WTC11 (cell line): ENCODE data around the gene FRMD4A. TPM values are rescaled to one million over a fixed set of nuclear protein-coding genes. Genes with fewer than 3 reads are reported as not detected.

Experiments used
- ATAC-seq: fragments of 200-7000 bp; cut with Tn5 transposase; 2 replicates; pipeline ENCODE4 v1.10.0; 2021; ENCODE audit warnings: mild to moderate bottlenecking, moderate library complexity
- CTCF ChIA-PET: fragments of 300-600 bp; sonication (Branson Sonifier 250); formaldehyde crosslinking; loops from one replicate; lab custom pipeline; 2021; ENCODE audit warnings: antibody characterized with exemption; lab: Charles Lee
- POLR2A ChIA-PET: fragments of 350-600 bp; sonication (Branson Sonifier 250); formaldehyde crosslinking; loops from one replicate; lab custom pipeline; 2021; ENCODE audit warnings: antibody characterized with exemption; lab: Charles Lee
- DNase-seq: peaks from one replicate; pipeline ENCODE4 v3.0.0; 2021; ENCODE audit warnings: low spot score
- H3K27ac Mint-ChIP-seq: 2 replicates; pipeline ENCODE4 v1.8.0; 2021; ENCODE audit warnings: mixed read lengths
- H3K27me3 Mint-ChIP-seq: 2 replicates; pipeline ENCODE4 v1.8.0; 2021; ENCODE audit warnings: low read depth, mild to moderate bottlenecking, moderate library complexity, mixed read lengths
- H3K36me3 Mint-ChIP-seq: 2 replicates; pipeline ENCODE4 v1.8.0; 2021; ENCODE audit warnings: mixed read lengths
- H3K4me1 Mint-ChIP-seq: 2 replicates; pipeline ENCODE4 v1.8.0; 2022; ENCODE audit warnings: mixed read lengths
- H3K4me3 Mint-ChIP-seq: 2 replicates; pipeline ENCODE4 v1.8.0; 2021; ENCODE audit warnings: mild to moderate bottlenecking, moderate library complexity, mixed read lengths
- H3K9me3 Mint-ChIP-seq: 2 replicates; pipeline ENCODE4 v1.8.0; 2021; ENCODE audit warnings: mixed read lengths
- CREM ChIP-seq: sonication (generic); formaldehyde crosslinking; IDR thresholded peaks from 2 replicates; pipeline ENCODE4 v1.8.1; 2022; ENCODE audit warnings: mild to moderate bottlenecking, missing genetic modification reagents, moderate library complexity
- ELF4 ChIP-seq: sonication (generic); formaldehyde crosslinking; IDR thresholded peaks from 2 replicates; pipeline ENCODE4 v1.8.1; 2022; ENCODE audit warnings: low read depth, mild to moderate bottlenecking, moderate library complexity, missing genetic modification reagents
- ETV6 ChIP-seq: sonication (generic); formaldehyde crosslinking; IDR thresholded peaks from 2 replicates; pipeline ENCODE4 v1.8.1; 2022; ENCODE audit warnings: mild to moderate bottlenecking, missing genetic modification reagents
- GABPB1 ChIP-seq: sonication (generic); formaldehyde crosslinking; IDR thresholded peaks from 2 replicates; pipeline ENCODE4 v1.8.1; 2023; ENCODE audit warnings: mild to moderate bottlenecking, missing genetic modification reagents
- JUN ChIP-seq: sonication (generic); formaldehyde crosslinking; IDR thresholded peaks from 2 replicates; pipeline ENCODE4 v1.8.0; 2023; ENCODE audit warnings: mild to moderate bottlenecking, missing genetic modification reagents
- KAT7 ChIP-seq: sonication (generic); formaldehyde crosslinking; IDR thresholded peaks from 2 replicates; pipeline ENCODE4 v1.8.1; 2023; ENCODE audit warnings: missing genetic modification reagents, mild to moderate bottlenecking, borderline replicate concordance
- MYBL2 ChIP-seq: sonication (generic); formaldehyde crosslinking; IDR thresholded peaks from 2 replicates; pipeline ENCODE4 v1.8.1; 2023; ENCODE audit warnings: mild to moderate bottlenecking, moderate library complexity, missing genetic modification reagents
- NFATC4 ChIP-seq: fragments of 250-450 bp; sonication (Bioruptor Pico); IDR thresholded peaks from 2 replicates; pipeline ENCODE4 v1.9.0; 2021; ENCODE audit warnings: mild to moderate bottlenecking
- NFYB ChIP-seq: sonication (generic); formaldehyde crosslinking; conservative IDR thresholded peaks from 2 replicates; pipeline ENCODE4 v1.8.0; 2022; ENCODE audit warnings: low read depth, missing genetic modification reagents
- NR2C2 ChIP-seq: sonication (generic); formaldehyde crosslinking; IDR thresholded peaks from 2 replicates; pipeline ENCODE4 v1.8.0; 2022; ENCODE audit warnings: mild to moderate bottlenecking, missing genetic modification reagents
- RELA ChIP-seq: sonication (generic); formaldehyde crosslinking; IDR thresholded peaks from 2 replicates; pipeline ENCODE4 v1.8.1; 2022; ENCODE audit warnings: missing genetic modification reagents, mild to moderate bottlenecking, borderline replicate concordance
- SP1 ChIP-seq: sonication (generic); formaldehyde crosslinking; conservative IDR thresholded peaks from 2 replicates; pipeline ENCODE4 v1.8.1; 2022; ENCODE audit warnings: missing genetic modification reagents
- TCF7 ChIP-seq: sonication (generic); formaldehyde crosslinking; IDR thresholded peaks from 2 replicates; pipeline ENCODE4 v1.8.0; 2022; ENCODE audit warnings: mild to moderate bottlenecking, low read depth, missing genetic modification reagents, moderate library complexity
- TEAD4 ChIP-seq: sonication (generic); formaldehyde crosslinking; IDR thresholded peaks from 2 replicates; pipeline ENCODE4 v1.8.0; 2022; ENCODE audit warnings: mild to moderate bottlenecking, missing genetic modification reagents
- ZBTB21 ChIP-seq: sonication (generic); formaldehyde crosslinking; IDR thresholded peaks from 2 replicates; pipeline ENCODE4 v1.8.1; 2023; ENCODE audit warnings: mild to moderate bottlenecking, missing genetic modification reagents, borderline replicate concordance
- ZNF317 ChIP-seq: sonication (generic); formaldehyde crosslinking; IDR thresholded peaks from 2 replicates; pipeline ENCODE4 v1.8.1; 2023; ENCODE audit warnings: low read depth, mild to moderate bottlenecking, moderate library complexity, missing genetic modification reagents, borderline replicate concordance
- ZNF416 ChIP-seq: fragments of 250-450 bp; sonication (Bioruptor Pico); IDR thresholded peaks from 2 replicates; pipeline ENCODE4 v1.9.0; 2021; ENCODE audit warnings: mild to moderate bottlenecking, inconsistent platforms
- total RNA-seq: library from RNA; stranded (reverse); gene quantifications from 3 replicates; pipeline ENCODE4 v1.2.3, GENCODE V29; 2021
- TF ChIP-seq, protein P1 (sequence below): fragments of 250-450 bp; sonication (Bioruptor Pico); IDR thresholded peaks from 2 replicates; pipeline ENCODE4 v2.1.2; 2022; ENCODE audit warnings: mild to moderate bottlenecking, moderate library complexity
- TF ChIP-seq, protein P2 (sequence below): sonication (generic); formaldehyde crosslinking; IDR thresholded peaks from 2 replicates; pipeline ENCODE4 v1.8.1; 2022; ENCODE audit warnings: low read depth, mild to moderate bottlenecking, moderate library complexity, missing genetic modification reagents, borderline replicate concordance
- TF ChIP-seq, protein P3 (sequence below): sonication (generic); formaldehyde crosslinking; IDR thresholded peaks from 2 replicates; pipeline ENCODE4 v1.8.1; 2023; ENCODE audit warnings: mild to moderate bottlenecking, moderate library complexity, missing genetic modification reagents
- TF ChIP-seq, protein P4 (sequence below): fragments of 250-450 bp; sonication (Bioruptor Pico); IDR thresholded peaks from 2 replicates; pipeline ENCODE4 v1.9.0; 2021; ENCODE audit warnings: mild to moderate bottlenecking
- TF ChIP-seq, protein P5 (sequence below): sonication (generic); formaldehyde crosslinking; IDR thresholded peaks from 2 replicates; pipeline ENCODE4 v1.8.1; 2022; ENCODE audit warnings: mild to moderate bottlenecking, moderate library complexity, missing genetic modification reagents
- TF ChIP-seq, protein P6 (sequence below): sonication (generic); formaldehyde crosslinking; IDR thresholded peaks from 2 replicates; pipeline ENCODE4 v1.8.0; 2022; ENCODE audit warnings: missing genetic modification reagents
- TF ChIP-seq, protein P7 (sequence below): sonication (generic); formaldehyde crosslinking; conservative IDR thresholded peaks from 2 replicates; pipeline ENCODE4 v1.8.1; 2022; ENCODE audit warnings: mild to moderate bottlenecking, missing genetic modification reagents

Gene FRMD4A
- total RNA-seq, 1 experiment from 2014 or later: 35.5 TPM

DNA sequence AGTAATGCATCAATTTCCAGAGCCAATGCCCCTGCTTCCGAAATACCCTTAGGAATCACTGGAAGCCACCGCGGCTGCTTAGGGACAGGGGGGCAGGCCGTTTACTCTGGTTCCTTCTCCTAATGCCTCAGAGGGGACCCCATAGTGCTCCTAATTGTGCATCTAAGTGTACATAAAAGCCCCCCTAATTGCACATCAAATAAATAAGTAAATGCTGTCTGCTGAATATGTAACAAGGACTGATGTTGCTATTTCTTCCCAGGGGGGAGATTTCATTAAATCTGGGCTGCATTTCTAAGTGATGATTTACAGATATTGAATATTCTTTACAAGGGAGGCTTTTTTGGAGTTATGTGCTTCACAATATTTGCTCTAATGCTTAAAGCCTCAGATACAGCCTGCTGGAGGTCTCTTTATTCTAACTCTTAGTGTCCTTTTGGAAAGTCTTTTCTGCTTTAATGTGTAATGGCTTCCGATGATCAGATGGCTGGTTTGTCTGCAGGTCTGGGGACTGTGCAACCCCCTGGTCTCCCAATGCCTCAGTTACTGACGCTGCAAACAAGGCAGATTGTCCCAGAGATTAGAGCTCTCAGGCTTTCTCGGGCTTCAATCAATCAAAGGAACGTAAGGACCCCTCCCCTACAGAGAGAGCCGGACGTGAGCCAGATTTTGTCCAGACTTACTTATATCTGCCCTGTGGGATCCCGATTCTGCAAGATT, 601.0 kb downstream of the FRMD4A start:
- ATAC-seq (no peak), DNase-seq (no peak)
- ChIA-PET CTCF (no interaction called here), POLR2A (no interaction called here)
- TF ChIP-seq ZBTB21 (CRISPR knock-in tag) (no peak), ETV6 (CRISPR knock-in tag) (no peak), MYBL2 (CRISPR knock-in tag) (no peak), CREM (CRISPR knock-in tag) (no peak), ZNF317 (no peak), NFATC4 (CRISPR knock-in tag) (no peak), SP1 (CRISPR knock-in tag) (no peak), NR2C2 (no peak), NFYB (CRISPR knock-in tag) (no peak), ELF4 (no peak), TEAD4 (no peak), ZNF416 (CRISPR knock-in tag) (no peak), JUN (CRISPR knock-in tag) (no peak), TCF7 (CRISPR knock-in tag) (no peak), GABPB1 (no peak)
- TF ChIP-seq, protein P1, sequence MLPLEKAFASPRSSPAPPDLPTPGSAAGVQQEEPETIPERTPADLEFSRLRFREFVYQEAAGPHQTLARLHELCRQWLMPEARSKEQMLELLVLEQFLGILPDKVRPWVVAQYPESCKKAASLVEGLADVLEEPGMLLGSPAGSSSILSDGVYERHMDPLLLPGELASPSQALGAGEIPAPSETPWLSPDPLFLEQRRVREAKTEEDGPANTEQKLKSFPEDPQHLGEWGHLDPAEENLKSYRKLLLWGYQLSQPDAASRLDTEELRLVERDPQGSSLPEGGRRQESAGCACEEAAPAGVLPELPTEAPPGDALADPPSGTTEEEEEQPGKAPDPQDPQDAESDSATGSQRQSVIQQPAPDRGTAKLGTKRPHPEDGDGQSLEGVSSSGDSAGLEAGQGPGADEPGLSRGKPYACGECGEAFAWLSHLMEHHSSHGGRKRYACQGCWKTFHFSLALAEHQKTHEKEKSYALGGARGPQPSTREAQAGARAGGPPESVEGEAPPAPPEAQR (CRISPR knock-in tag): no peak
- TF ChIP-seq, protein P2, sequence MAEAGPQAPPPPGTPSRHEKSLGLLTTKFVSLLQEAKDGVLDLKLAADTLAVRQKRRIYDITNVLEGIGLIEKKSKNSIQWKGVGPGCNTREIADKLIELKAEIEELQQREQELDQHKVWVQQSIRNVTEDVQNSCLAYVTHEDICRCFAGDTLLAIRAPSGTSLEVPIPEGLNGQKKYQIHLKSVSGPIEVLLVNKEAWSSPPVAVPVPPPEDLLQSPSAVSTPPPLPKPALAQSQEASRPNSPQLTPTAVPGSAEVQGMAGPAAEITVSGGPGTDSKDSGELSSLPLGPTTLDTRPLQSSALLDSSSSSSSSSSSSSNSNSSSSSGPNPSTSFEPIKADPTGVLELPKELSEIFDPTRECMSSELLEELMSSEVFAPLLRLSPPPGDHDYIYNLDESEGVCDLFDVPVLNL (CRISPR knock-in tag): no peak
- TF ChIP-seq, protein P3, sequence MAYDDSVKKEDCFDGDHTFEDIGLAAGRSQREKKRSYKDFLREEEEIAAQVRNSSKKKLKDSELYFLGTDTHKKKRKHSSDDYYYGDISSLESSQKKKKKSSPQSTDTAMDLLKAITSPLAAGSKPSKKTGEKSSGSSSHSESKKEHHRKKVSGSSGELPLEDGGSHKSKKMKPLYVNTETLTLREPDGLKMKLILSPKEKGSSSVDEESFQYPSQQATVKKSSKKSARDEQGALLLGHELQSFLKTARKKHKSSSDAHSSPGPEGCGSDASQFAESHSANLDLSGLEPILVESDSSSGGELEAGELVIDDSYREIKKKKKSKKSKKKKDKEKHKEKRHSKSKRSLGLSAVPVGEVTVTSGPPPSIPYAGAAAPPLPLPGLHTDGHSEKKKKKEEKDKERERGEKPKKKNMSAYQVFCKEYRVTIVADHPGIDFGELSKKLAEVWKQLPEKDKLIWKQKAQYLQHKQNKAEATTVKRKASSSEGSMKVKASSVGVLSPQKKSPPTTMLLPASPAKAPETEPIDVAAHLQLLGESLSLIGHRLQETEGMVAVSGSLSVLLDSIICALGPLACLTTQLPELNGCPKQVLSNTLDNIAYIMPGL (CRISPR knock-in tag): no peak
- TF ChIP-seq, protein P4, sequence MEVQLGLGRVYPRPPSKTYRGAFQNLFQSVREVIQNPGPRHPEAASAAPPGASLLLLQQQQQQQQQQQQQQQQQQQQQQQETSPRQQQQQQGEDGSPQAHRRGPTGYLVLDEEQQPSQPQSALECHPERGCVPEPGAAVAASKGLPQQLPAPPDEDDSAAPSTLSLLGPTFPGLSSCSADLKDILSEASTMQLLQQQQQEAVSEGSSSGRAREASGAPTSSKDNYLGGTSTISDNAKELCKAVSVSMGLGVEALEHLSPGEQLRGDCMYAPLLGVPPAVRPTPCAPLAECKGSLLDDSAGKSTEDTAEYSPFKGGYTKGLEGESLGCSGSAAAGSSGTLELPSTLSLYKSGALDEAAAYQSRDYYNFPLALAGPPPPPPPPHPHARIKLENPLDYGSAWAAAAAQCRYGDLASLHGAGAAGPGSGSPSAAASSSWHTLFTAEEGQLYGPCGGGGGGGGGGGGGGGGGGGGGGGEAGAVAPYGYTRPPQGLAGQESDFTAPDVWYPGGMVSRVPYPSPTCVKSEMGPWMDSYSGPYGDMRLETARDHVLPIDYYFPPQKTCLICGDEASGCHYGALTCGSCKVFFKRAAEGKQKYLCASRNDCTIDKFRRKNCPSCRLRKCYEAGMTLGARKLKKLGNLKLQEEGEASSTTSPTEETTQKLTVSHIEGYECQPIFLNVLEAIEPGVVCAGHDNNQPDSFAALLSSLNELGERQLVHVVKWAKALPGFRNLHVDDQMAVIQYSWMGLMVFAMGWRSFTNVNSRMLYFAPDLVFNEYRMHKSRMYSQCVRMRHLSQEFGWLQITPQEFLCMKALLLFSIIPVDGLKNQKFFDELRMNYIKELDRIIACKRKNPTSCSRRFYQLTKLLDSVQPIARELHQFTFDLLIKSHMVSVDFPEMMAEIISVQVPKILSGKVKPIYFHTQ (CRISPR knock-in tag): no peak
- H3K27ac Mint-ChIP-seq: peak overlapping the region; percentile 73; the same call in 1 of the 2 replicates
- peaks cover 36% of the 10 kb centered on the region for H3K4me1 Mint-ChIP-seq
- no peak overlapping the region for H3K4me3 Mint-ChIP-seq
- H3K36me3 Mint-ChIP-seq: no peaks in the 10 kb centered on the region
- H3K9me3 Mint-ChIP-seq: no peaks in the 10 kb centered on the region
- H3K27me3 Mint-ChIP-seq: no peaks in the 10 kb centered on the region

DNA sequence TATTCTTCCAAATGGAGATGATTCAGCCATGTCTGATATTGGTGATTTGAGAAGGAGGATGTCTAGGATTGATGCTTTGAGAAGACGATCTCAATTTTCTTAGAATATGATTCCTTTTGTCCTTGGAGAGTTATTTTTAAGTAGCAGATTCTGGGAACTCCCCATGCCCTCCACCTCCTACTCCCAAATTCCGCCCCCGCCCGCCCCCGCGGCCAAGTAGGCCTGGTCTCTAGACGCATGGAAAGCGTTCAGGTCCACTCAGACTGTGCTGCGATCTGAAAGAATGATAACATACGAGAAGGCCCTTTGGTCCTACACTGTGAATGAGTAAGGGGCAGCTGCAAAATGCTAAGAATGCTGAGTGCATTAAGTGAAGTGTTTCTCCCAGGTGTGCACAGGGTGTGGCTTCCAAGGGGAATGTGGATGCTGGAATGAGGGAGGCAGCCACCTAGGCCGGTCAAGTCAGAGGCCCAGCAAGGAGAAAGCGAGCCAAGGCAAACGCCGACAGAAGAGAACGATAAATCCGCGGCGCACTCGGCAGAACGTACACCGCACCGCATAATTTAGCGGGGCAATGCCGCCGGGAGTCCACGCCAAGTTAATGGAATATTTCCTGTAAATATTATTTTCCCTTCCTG, 601.7 kb downstream of the FRMD4A start:
- Mint-ChIP-seq H3K4me1 (peaks cover 35% of the 10 kb centered on the region), H3K36me3 (no peaks in the 10 kb centered on the region), H3K9me3 (no peaks in the 10 kb centered on the region), H3K27me3 (no peaks in the 10 kb centered on the region), H3K4me3 (no peak overlapping the region), H3K27ac (peak overlapping the region; percentile 24)
- DNase-seq (no peak), ATAC-seq (0 out of 2 replicates have a peak, but pooled peaks have one; percentile 24)
- CTCF ChIA-PET: no interaction called here
- POLR2A ChIA-PET: no interaction called here
- TF ChIP-seq RELA (CRISPR knock-in tag) (no peak), KAT7 (CRISPR knock-in tag) (no peak), NFATC4 (CRISPR knock-in tag) (no peak)
- TF ChIP-seq, protein P5, sequence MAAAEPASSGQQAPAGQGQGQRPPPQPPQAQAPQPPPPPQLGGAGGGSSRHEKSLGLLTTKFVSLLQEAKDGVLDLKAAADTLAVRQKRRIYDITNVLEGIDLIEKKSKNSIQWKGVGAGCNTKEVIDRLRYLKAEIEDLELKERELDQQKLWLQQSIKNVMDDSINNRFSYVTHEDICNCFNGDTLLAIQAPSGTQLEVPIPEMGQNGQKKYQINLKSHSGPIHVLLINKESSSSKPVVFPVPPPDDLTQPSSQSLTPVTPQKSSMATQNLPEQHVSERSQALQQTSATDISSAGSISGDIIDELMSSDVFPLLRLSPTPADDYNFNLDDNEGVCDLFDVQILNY (CRISPR knock-in tag): no peak
- TF ChIP-seq, protein P6, sequence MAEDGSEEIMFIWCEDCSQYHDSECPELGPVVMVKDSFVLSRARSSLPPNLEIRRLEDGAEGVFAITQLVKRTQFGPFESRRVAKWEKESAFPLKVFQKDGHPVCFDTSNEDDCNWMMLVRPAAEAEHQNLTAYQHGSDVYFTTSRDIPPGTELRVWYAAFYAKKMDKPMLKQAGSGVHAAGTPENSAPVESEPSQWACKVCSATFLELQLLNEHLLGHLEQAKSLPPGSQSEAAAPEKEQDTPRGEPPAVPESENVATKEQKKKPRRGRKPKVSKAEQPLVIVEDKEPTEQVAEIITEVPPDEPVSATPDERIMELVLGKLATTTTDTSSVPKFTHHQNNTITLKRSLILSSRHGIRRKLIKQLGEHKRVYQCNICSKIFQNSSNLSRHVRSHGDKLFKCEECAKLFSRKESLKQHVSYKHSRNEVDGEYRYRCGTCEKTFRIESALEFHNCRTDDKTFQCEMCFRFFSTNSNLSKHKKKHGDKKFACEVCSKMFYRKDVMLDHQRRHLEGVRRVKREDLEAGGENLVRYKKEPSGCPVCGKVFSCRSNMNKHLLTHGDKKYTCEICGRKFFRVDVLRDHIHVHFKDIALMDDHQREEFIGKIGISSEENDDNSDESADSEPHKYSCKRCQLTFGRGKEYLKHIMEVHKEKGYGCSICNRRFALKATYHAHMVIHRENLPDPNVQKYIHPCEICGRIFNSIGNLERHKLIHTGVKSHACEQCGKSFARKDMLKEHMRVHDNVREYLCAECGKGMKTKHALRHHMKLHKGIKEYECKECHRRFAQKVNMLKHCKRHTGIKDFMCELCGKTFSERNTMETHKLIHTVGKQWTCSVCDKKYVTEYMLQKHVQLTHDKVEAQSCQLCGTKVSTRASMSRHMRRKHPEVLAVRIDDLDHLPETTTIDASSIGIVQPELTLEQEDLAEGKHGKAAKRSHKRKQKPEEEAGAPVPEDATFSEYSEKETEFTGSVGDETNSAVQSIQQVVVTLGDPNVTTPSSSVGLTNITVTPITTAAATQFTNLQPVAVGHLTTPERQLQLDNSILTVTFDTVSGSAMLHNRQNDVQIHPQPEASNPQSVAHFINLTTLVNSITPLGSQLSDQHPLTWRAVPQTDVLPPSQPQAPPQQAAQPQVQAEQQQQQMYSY (CRISPR knock-in tag): no peak
- TF ChIP-seq, protein P7, sequence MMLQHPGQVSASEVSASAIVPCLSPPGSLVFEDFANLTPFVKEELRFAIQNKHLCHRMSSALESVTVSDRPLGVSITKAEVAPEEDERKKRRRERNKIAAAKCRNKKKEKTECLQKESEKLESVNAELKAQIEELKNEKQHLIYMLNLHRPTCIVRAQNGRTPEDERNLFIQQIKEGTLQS (CRISPR knock-in tag): no peak
